ENCODE measurements around the gene HSD17B10.
A peak's percentile ranks its signal among the peaks of the same experiment; 100 is the strongest.
"Not testable (repeated sequence)": the region's sequence is repeated elsewhere in the genome, so short reads cannot be mapped to it uniquely, and the experiment has no call there.

The HSD17B10 gene

DNA sequence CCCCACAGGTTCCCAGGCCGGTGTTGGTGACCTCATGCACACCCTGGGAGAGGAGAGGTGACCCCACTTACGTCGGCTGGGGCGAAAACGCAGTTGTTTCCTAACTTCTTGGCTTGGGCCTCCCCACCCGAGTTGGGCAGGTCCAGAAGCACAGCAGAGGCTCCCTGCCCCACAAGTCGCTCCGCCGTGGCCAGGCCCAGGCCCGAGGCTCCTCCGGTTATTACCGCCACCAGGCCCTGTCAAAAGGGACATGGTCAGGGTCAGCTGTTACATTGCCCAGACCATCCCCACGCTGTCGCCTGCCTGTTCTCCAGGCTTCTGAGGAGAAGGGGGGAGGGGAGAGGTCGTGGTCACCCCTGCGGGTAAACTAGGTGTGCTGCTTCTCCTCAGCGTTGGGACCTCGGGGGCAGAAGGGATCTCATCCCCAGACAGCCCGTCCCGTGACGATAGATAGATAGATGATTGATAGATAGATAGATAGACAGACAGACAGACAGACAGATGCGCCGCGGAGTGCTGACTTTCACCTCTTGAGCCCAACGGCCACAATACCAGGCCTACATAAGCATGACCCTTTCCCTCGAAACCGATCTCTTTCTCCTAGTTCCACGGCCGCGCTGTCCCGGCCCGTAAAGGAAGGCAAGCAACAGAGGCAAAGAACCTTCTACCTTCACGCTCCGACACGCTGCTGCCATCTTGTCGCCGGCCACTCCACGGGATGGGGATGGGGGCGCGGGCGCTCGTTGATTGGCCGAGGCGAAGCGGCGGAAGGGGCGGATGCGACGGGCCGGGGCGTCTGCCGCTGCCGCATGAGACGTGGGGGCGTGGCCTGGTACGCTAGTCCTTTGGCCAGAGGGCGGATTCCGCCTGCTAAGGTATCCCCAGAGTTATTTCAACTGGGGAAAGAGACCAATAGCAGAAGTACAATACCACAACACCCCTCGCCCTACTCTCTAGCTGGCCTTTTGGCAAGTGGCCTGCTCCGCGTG lies at the start of gene HSD17B10:
Gene HSD17B10, minus strand, starts transcription at position 720 of the 989 bp plus-strand sequence. Its CDS starts 25 bp downstream, at position 695.
- DNase-seq: peak; percentile 93

DNA sequence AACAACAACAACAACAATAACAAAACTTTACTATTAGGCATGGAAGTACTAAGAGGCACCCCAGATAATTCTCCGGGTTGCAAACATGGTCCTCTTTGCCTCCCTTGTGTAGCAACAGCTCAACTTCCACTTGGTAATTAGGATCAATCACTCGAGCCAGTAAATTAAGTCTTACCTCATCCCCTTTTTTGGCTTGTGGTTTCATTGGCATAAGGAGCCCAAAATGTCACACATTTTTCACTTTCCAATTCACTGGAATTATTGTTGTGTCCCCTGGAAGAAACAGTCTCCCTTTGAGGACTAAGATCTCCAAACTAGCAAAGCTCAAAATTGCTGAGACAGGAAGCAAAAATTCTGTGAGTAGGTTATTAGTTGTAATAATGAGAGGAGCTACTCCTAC lies 49.2 kb upstream of the HSD17B10 start:
- DNase-seq: no peak

DNA sequence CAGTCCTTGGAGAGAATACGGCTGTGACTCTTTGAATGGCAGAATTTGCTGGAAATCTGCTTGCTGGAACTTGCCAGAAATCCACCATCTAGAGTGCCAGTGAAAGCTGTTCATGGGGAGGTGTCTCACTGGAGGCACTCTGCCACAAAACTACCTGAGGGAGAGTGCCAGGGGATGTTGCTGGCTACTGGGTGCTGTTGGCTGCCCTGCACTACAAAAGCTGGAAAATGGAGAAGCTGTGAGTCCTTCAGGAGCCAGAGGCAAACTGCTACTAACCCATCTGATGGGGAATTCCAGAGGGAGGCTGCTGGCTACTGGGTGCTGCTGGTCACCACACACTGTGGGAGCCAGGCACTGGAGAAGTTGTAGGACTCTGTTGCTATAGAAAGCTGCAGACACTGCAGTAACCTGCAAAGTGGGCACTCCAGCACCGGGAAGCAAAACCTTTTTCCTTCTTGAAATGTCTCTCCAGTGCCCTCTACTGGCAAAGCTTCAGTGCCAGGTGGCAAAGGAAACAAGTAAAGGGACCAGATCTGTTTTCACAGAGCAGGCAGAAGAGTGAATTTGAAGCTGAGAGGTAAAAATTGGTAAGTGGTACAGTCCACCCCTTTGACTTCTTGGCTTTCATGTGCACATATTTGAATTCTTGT lies 47.8 kb upstream of the HSD17B10 start:
- DNase-seq: peak; percentile 71

DNA sequence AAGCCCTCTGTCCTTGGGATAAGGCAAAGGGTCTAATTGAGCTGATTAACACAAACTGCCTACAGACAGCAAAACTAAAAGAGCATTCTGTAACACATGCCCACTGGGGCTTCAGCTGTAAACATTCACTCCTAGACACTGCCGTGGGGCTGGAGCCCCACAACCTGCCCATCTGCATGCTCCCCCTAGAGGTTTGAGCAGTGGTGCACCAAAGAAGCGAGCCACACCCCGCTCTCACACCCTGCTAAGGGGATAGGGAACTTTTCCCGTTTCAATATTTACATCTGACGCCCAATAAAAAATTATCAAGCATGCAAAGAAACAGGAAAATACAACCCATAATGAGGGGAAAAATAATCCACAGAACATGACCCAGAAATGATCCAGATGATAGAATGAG lies 46.9 kb upstream of the HSD17B10 start:
- peak; percentile 36 for DNase-seq

DNA sequence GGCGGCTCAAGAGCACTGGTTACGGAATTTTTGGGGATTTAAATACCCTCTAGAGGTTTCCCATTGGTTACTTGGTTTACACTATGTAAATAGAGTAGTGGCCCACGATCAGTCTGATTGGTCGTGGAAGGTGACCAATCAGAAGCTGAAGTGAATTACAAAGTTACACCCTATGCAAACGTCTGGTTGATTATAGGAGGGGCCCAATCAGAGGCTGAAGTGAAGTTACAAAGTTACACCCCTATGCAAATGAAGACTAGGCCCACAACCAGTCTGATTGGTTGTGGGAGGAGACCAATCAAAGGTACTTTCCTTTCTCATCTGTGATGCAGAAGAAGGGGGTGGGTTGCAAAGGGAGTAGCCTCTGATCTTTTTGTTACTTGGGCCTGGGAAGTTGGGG lies 45.1 kb upstream of the HSD17B10 start:
- DNase-seq: peak; percentile 2

DNA sequence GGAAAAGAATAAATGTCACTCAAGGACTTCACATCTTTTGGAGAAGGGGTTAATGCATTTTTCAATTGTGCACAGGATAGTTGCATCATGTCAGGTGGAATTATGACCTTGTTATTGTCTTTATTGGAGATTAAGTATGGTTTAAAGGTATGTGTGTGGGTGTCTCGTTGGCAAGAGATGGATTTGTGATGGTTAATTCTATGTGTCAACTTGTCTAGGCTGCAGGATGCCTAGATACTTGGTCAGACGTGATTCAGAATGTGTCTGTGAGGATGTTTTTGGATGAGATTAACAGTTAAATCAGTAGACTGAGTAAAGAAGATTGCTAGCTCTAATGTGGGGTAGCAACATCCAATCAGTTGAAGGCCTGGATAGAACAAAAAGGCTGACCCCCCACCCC lies 42.2 kb upstream of the HSD17B10 start:
- no peak for DNase-seq

DNA sequence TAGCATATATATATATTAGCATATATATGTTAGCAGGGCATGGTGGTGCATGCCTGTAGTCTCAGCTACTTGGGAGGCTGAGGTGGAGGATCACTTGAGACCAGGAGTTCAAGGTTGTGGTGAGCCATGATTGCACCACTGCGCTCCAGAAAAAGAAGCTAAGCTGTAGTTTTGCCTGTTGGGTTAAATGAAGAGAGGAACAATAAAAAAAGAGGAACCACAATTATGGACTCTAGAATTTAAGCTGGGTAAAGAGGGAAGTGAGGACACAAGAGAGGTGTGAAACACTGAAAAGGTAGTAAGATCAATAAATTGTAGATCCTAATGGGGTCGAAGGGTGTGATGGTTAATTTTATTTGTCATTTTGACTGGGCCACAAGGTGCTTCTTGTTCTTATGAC lies 40.5 kb upstream of the HSD17B10 start:
- DNase-seq: no peak

DNA sequence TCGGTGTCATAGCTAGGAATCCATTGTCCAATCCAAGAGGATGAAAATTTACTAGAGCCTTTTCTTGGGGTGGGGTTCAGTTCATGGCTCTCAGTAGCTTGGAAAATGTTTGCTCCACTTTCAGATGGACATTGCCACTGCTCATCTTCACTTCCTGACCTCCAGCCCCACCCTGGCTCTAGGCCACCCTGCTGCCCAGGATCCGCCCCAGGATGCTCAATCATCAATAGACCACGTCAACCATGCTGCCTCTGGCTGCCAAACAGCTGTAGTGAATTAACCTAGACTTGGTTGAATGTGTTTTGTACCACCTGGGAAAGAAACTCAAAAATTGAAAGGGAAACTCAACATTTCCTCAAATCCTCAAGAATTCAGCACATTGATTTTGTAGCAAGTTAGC lies 37.2 kb upstream of the HSD17B10 start:
- DNase-seq: no peak

DNA sequence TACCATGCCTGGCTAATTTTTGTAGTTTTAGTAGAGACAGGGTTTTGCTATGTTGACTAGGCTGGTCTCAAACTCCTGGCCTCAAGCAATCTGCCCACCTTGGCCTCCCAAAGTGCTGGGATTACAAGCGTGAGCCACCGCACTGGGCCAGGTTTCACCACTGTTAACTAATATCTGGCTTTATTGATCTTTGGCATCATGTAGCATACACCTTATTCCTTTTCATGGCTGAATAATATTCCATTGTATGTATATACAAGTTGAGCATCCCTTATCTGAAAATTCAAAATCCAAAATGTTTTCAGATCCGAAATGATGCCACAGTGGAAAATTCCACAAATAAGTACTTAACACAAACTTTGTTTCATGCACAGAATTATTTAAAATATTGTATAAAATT lies 34.5 kb upstream of the HSD17B10 start:
- not testable (repeated sequence) for DNase-seq

DNA sequence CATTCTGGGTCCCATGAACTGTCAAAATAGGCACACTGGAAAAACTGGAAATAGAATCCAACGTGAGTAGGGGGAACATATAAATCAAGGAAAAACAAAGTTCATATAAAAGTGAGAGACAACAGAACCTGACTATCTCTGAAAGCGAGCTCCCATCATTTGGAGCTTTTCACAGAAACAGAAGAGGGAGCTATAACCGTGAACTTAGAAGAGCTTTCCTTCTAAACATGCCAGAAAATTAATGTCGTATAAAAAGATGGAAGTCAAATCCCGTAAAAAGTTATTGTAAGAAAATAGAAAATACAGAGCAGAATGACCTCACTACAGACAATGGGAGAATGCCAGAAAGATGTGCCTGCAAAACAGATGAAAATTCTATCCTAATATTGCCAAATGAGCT lies 23.9 kb upstream of the HSD17B10 start:
- DNase-seq: no peak

DNA sequence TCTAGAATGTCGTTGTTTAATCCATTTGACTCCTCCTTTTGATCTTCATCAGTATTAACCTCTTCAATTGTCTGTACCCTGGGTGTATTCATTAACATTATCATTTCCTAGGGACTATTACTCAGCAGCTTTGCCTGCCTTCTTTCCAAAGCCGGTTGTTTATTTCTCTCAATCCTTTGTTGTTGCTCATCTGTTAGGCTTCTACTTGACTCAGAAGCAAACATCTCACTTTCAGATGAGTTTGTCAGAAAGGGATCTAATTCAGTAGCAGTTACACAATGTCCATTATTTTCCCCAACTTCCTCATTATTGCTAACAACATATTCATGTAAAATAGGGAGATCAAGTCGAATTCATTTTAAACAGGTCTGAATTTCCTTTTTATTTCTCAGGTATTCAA lies 22.1 kb upstream of the HSD17B10 start:
- no peak for DNase-seq

DNA sequence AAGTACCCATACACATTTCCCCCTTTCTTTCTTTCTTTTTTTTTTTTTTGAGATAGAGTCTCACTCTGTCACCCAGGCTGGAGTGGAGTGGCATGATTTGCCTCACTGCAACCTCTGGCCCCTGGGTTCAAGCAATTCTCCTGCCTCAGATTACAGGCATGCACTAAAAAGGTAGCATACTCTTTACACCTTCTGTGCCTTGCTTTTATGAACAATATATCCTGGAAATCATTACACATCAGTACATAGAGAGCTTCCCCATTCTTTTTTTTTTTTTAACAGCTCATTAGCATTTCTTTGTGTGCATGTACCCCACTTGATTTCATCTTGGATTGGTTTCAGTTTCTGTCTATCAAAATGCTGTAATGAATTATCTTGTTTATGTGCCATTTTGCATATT lies 18.6 kb upstream of the HSD17B10 start:
- no peak for DNase-seq

DNA sequence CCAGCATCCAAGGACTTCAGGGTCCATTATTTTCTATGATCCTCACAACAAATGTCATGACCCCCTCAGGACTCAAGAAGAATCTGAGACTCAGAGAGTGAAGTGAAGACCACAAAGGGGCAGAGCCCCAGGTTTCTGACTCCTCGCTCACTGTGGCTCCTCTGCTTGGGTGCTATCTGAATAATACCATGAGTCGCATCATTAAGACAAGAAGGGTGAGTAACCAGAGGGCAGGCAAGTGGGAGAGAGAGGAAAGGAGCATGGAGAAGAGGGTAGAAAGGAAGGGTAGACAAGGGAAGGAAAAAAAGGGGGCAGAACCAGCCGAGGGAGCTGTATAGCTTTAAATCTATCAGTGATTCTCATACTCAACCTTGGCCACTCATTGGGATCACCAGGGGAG lies 15.5 kb upstream of the HSD17B10 start:
- DNase-seq: no peak

DNA sequence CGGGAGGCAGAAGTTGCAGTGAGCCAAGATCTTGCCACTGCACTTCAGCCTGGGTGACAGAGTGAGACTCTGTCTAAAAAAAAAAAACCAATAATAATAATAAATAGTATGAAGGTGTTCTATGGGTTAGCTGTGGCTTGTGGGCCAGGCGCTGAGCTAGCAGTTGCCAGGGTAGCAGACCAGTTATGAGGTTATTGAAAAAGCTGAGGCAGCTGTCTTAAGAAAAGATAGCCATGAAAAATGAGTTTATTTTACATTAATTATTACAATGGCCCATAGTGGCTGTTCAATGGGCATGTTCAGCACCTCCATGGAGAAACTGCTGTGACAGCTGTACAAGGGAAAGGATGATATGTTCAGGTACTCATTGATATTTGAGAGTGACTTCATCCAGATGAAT lies 13.3 kb upstream of the HSD17B10 start:
- DNase-seq: no peak

DNA sequence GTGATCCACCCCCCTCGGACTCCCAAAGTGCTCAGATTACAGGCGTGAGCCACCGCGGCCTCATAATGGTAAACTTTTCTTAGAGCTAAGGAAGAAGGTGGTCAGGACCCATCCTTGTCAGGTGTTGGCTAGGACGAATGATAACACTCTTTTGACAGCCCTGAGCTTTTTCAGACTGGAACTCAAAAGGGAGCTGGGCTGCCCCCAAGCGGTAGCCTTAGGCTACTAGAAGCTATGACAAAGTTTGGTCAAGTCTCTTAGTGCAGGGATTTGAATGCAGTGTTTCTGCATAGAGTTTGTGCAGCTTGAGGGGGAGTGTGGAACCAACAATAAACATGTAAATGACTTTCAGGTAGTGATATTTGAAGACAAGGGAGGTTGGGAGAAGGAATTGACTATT lies 11.8 kb upstream of the HSD17B10 start:
- peak; percentile 72 for DNase-seq

DNA sequence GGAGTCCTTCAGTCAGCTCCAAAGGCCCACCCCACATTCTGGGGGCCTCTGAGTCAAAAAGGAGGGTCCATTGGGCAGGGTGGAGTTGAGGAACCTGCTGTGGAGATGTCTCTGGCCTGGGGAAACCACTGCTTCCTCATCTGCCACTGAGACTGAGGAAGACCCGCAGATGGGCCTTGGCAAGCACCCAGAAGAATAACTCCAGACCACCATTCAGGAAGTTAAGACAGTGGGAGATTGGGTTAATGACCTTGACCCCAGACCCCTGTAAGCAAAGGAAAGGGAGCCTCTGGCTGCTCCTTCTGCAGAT lies 8.1 kb upstream of the HSD17B10 start:
- DNase-seq: no peak

DNA sequence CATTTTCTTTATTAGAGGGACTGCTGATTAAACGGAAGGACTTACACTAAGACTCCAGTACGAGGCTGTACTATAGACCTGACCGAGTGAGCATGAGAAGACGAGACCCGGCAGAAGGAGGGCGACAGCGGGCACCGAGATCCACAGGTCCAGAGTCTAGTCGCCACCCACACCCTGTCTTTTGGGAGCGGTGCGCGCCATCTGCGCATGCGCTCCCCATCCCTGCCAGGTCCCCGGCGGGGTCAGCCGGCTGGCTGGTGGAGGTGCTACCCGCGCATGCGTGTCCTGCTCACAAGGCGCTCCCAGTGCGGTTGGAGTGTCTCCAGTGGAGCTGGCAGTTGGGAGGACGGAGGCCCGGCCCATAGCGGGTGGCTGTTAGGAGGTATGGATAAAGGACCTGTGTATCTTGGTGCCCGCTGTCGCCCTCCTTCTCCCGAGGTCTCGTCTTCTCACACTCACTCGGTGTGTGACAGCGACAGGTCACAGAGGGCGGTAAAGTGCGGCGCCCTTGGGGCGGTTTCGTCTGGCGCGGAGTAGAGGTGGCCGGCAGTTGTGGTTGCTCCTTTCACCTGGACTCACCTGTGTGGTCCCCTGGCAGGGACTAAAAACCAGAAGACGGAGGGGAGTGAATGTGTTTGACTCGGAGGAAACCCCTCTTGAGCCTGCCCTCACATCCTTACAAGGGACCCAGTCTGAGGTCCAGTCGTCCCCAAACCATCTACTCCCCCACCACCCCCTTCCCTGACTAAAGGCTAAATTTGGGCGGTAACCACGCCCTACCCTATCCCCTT lies 7.6 kb upstream of the HSD17B10 start:
- peak; percentile 93 for DNase-seq

DNA sequence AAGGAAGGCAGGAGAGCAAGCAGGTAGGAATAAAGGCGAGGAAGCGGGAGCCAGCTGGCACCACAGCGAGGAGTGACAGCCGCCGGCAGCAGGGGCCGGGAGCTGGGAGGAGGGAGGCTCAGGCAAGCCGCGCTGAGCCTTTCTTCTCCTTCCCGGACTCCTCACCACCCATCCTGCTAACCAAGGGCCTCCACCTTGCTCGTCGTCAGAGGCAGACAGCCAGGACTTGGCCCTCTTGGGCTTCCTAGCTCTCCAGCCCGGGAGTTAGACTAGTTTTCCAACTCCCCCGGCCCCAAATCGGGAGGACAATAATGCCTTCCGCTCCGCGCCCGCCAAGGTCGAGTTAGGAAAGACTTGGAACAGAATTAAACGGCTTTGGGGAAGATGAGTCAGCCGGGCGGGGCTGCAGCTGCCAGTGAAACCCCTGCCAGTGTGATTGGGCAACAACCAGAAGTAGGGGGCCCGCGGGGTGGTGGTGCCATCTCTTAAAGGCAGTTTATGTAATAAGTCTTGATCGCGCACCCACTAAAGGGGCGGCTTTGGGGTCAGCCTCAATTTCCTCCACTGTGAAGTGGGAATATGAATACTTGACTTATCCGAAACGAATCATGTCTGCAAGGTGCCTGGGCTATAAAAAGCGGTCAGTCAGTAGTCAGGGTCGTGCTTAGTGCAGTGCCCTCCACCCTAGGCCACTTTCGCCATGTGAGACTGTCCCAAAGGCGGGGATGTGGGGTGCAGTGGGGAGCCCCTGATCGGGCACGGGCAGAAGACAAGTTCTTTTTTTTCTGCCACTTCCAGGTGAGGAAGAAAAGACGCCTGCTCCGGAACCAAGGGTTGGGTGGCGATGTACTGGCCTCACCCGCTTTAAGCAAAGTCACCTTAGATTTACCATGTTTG lies 6.7 kb upstream of the HSD17B10 start:
- peak; percentile 73 for DNase-seq

DNA sequence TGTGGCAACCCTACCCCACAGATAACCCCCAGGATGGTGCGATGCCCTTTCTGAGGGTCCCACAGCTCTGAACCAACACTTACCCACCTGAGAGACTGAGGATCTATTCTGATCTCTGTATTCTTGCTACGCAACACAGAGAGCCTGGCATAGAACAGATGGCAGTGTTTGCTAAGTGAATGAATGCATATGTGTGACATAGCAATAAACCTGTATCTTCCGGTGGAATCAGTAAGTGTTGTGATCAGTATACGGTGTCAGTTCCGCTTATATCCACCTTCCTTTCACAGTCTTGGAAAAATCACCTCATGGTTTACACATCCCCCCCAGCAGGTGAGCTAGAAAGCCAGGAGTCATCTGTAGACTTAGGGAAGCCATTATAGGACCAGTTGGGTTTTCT lies 5.9 kb upstream of the HSD17B10 start:
- no peak for DNase-seq

DNA sequence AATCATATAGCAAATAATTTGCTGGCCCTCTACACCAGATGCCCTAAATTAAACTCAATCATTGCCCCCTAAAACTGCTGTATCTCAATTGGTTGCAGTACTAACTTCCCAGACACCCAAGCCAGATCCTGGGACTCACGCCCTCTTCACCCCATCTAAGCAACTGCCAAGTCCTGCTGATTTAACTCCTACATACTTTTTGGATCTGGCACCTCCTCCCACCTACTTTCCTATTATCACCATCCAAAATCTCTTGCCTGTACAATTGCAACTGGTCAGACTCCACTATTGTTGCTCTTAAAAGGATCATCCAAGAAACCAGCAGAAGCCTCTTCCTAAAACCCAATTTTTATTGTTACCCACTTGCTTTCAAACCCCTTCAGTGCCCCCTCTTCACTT lies 4.7 kb upstream of the HSD17B10 start:
- no peak for DNase-seq

DNA sequence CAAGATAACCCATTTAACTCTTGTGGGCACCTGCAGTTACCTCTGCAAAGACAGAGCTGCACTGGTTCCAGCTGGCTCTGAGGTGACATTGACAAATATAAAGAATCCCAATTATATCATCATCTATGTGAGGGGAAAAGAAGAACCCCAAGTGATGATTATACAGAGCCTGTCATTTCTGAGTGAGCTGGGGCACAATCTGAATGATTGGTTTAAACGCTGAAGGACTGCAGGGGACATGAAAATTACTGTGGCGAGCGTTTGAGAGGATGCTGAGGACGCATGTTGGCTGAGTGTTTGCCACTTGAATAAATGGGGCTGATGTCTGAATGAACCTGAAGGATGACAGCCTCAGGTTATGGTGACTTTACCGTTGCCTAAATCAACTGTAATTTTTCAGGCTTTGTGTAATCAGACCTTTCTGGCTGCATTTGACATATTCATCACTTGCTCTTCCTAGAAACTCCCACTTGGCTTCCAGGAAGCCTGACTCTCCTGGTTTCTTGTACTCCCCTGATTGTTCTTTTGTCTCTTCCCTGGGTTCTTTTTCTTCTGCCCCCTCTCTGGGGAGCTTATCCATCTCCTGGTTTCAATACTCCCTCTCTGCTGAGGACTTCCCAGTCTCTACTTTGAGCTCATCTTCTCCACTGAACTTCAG lies 4.1 kb upstream of the HSD17B10 start:
- DNase-seq: peak; percentile 47

DNA sequence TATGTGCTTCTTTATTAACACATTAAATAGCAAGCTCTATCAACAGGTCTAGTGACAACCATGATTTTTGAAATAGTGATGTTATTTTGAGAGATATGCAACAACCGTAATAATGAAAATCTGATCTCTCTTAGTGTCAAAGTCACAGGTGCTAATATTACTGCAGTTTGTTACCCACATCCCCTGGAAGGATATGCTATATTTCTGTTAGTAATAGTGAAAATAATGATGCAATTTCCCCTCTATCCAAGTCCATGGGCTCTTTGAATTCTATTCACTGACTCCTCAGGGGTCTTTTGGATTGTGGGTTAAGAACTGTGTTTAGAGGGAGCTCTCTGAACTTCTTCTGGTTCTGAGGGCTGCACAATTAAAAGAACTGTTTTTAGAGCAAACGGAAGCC lies 3.0 kb upstream of the HSD17B10 start:
- peak; percentile 73 for DNase-seq

Measured in activated CD4-positive, alpha-beta T cell treated with anti-CD3 and anti-CD28 coated beads, Interleukin-10, Interleukin-2, amounts not matched to agents 100 ng/mL and 50 ng/mL, durations not matched to agents 16 hours and 8 hours (primary cell).